HepG2 (cell line): Measurements from ENCODE around the gene TRIM15. TPM values are rescaled to one million over a fixed set of nuclear protein-coding genes. Genes with fewer than 3 reads are reported as not detected.

Source experiments
- BHLHE40 ChIP-seq: IDR thresholded peaks from 2 replicates; pipeline ENCODE4 v1.6.1; 2011; ENCODE audit warnings: low read length, improper control_type of control experiment
- CEBPZ ChIP-seq: IDR thresholded peaks from 2 replicates; pipeline ENCODE4 v1.6.1; 2012; ENCODE audit warnings: low read length, improper control_type of control experiment
- CHD4 ChIP-seq: fragments of 200-600 bp; sonication (generic); IDR thresholded peaks from 2 replicates; pipeline ENCODE4 v1.7.0; 2017; ENCODE audit warnings: mild to moderate bottlenecking, low read length, borderline replicate concordance
- CREB1 ChIP-seq, 2 experiments: fragments of 450-650 bp in 1 of 2; IDR thresholded peaks; 2 replicates each; pipeline ENCODE4 v1.6.1; 2016 to 2017; ENCODE audit warnings: control low read depth in 1 of 2, mild to moderate bottlenecking in 1 of 2, missing compliant biosample characterization in 1 of 2, missing genetic modification characterization in 1 of 2
- FOXO1 ChIP-seq: sonication (generic); formaldehyde crosslinking; IDR thresholded peaks from 2 replicates; pipeline ENCODE4 v1.4.0; 2020; ENCODE audit warnings: missing genetic modification reagents
- GATAD2A ChIP-seq: IDR thresholded peaks from 2 replicates; pipeline ENCODE4 v1.6.1; 2016
- HMG20A ChIP-seq: IDR thresholded peaks from 2 replicates; pipeline ENCODE4 v1.6.1; 2016; ENCODE audit warnings: borderline replicate concordance
- MIXL1 ChIP-seq: IDR thresholded peaks from 2 replicates; pipeline ENCODE4 v1.6.1; 2016
- NR2F6 ChIP-seq, 2 experiments: IDR thresholded peaks; 2 replicates each; pipeline ENCODE4 v1.6.1; 2016; ENCODE audit warnings: antibody characterized with exemption in 1 of 2, mild to moderate bottlenecking in 1 of 2
- SMARCC2 ChIP-seq: fragments of 450-650 bp; IDR thresholded peaks from 2 replicates; pipeline ENCODE4 v1.6.1; 2017; ENCODE audit warnings: antibody characterized with exemption, mild to moderate bottlenecking
- SOX5 ChIP-seq: IDR thresholded peaks from 2 replicates; pipeline ENCODE4 v1.6.1; 2016; ENCODE audit warnings: borderline replicate concordance
- SP4 ChIP-seq: sonication (generic); formaldehyde crosslinking; IDR thresholded peaks from 2 replicates; pipeline ENCODE4 v1.8.1; 2023; ENCODE audit warnings: mild to moderate bottlenecking, missing genetic modification reagents
- TEAD3 ChIP-seq: optimal IDR thresholded peaks from 2 replicates; pipeline ENCODE3; 2016; ENCODE audit warnings: borderline replicate concordance
- ZNF143 ChIP-seq: sonication (generic); formaldehyde crosslinking; IDR thresholded peaks from 2 replicates; pipeline ENCODE4 v1.4.0; 2020; ENCODE audit warnings: missing genetic modification reagents
- ZNF20 ChIP-seq: sonication (generic); formaldehyde crosslinking; IDR thresholded peaks from 2 replicates; pipeline ENCODE4 v1.4.0; 2020; ENCODE audit warnings: mild to moderate bottlenecking, moderate library complexity, missing genetic modification reagents
- ZNF281 ChIP-seq: sonication (generic); formaldehyde crosslinking; IDR thresholded peaks from 2 replicates; pipeline ENCODE4 v1.4.0; 2020; ENCODE audit warnings: missing genetic modification reagents, borderline replicate concordance
- polyA plus RNA-seq, 8 experiments: library from polyadenylated mRNA; depleted of rRNA in 3 of 8; stranded (reverse) in 7 of 8; unstranded in 1 of 8; fragments of >200 nt; fragmentation: Illumina TruSeq in 4 of 8; extraction: Trizol in 4 of 8; gene quantifications; 2 replicates each; pipeline versions ENCODE4 v1.2.1 to v1.2.3, GENCODE V29; 2011 to 2016; ENCODE audit warnings: low read depth in 4 of 8, missing spikeins in 1 of 8, mixed read lengths in 1 of 8; ENCODE audit not compliant: insufficient read depth in 1 of 8
- total RNA-seq, 5 experiments: library from RNA; depleted of rRNA; stranded (reverse); fragments of >200 nt; fragmentation: Illumina TruSeq; extraction: Trizol; gene quantifications; 2 replicates each; pipeline ENCODE4 v1.2.3, GENCODE V29; 2016; ENCODE audit warnings: low read depth in 1 of 5
- TF ChIP-seq, protein P1 (sequence below): sonication (generic); formaldehyde crosslinking; IDR thresholded peaks from 2 replicates; pipeline ENCODE4 v1.4.0; 2020; ENCODE audit warnings: missing genetic modification reagents, borderline replicate concordance
- TF ChIP-seq, protein P2 (sequence below): IDR thresholded peaks from 2 replicates; pipeline ENCODE4 v1.6.1; 2016; ENCODE audit warnings: low read depth

Gene TRIM15
- total and polyA plus RNA-seq, 2 of the 13 experiments (the other 11 are each of a cell fraction or from before 2014, with no cell fraction given): 35.1 to 38.2 TPM

- TF ChIP-seq ZNF20 (no peak), CHD4 (0 out of 2 replicates have a peak, but pooled peaks have one; percentile 34), TEAD3 (CRISPR knock-in tag) (peak; percentile 59), SOX5 (0 out of 2 replicates have a peak, but pooled peaks have one; percentile 13), ZNF281 (CRISPR knock-in tag) (peak; percentile 83), SMARCC2 (no peak), ZNF143 (CRISPR knock-in tag) (0 out of 2 replicates have a peak, but pooled peaks have one; percentile 24), MIXL1 (CRISPR knock-in tag) (no peak), CEBPZ (no peak), HMG20A (CRISPR knock-in tag) (0 out of 2 replicates have a peak, but pooled peaks have one; percentile 15), GATAD2A (CRISPR knock-in tag) (peak; percentile 53), NR2F6 (IDR thresholded peaks at IDR 0.05) (no peak), NR2F6 (CRISPR knock-in tag; IDR thresholded peaks at IDR 0.05) (peak; percentile 32; the same call in 1 of the 2 replicates), SP4 (CRISPR knock-in tag) (no peak), CREB1 (IDR thresholded peaks at IDR 0.05) (no peak), CREB1 (CRISPR knock-in tag; IDR thresholded peaks at IDR 0.05) (peak; percentile 22; the same call in 1 of the 2 replicates), BHLHE40 (0 out of 2 replicates have a peak, but pooled peaks have one; percentile 21), FOXO1 (peak; percentile 14; the same call in 1 of the 2 replicates)
- TF ChIP-seq, protein P1, sequence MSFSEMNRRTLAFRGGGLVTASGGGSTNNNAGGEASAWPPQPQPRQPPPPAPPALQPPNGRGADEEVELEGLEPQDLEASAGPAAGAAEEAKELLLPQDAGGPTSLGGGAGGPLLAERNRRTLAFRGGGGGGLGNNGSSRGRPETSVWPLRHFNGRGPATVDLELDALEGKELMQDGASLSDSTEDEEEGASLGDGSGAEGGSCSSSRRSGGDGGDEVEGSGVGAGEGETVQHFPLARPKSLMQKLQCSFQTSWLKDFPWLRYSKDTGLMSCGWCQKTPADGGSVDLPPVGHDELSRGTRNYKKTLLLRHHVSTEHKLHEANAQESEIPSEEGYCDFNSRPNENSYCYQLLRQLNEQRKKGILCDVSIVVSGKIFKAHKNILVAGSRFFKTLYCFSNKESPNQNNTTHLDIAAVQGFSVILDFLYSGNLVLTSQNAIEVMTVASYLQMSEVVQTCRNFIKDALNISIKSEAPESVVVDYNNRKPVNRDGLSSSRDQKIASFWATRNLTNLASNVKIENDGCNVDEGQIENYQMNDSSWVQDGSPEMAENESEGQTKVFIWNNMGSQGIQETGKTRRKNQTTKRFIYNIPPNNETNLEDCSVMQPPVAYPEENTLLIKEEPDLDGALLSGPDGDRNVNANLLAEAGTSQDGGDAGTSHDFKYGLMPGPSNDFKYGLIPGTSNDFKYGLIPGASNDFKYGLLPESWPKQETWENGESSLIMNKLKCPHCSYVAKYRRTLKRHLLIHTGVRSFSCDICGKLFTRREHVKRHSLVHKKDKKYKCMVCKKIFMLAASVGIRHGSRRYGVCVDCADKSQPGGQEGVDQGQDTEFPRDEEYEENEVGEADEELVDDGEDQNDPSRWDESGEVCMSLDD: no peak
- TF ChIP-seq, protein P2, sequence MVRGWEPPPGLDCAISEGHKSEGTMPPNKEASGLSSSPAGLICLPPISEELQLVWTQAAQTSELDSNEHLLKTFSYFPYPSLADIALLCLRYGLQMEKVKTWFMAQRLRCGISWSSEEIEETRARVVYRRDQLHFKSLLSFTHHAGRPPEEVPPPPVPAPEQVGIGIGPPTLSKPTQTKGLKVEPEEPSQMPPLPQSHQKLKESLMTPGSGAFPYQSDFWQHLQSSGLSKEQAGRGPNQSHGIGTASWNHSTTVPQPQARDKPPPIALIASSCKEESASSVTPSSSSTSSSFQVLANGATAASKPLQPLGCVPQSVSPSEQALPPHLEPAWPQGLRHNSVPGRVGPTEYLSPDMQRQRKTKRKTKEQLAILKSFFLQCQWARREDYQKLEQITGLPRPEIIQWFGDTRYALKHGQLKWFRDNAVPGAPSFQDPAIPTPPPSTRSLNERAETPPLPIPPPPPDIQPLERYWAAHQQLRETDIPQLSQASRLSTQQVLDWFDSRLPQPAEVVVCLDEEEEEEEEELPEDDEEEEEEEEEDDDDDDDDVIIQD (CRISPR knock-in tag): 0 out of 2 replicates have a peak, but pooled peaks have one; percentile 24
- TF ChIP-seq, all 625 proteins: peak for 39
Measured at GRCh38 chr6:30154709-30155519, 8.4 kb upstream of the TRIM15 start (continued).
